Lower lobe of right lung (tissue), 2 donors: ENCODE results near the gene S100A10. TPM values are rescaled to one million over a fixed set of nuclear protein-coding genes. Genes with fewer than 3 reads are reported as not detected.
A peak's percentile ranks its signal among the peaks of the same experiment; 100 is the strongest.

Experiments used
- ATAC-seq, 2 donors: fragments of 200-7000 bp; cut with Tn5 transposase; one replicate each; pipeline ENCODE4 v1.9.1; 2020 to 2022; ENCODE audit warnings: mild to moderate bottlenecking in 2 of 2, moderate library complexity in 2 of 2
- DNase-seq: peaks from one replicate; pipeline ENCODE4 v3.0.0-alpha.2; 2020
- H3K27ac ChIP-seq: fragments of 200-600 bp; one replicate; pipeline ENCODE4 v1.8.0; 2022
- H3K27me3 ChIP-seq: fragments of 200-600 bp; one replicate; pipeline ENCODE4 v1.8.0; 2022; ENCODE audit warnings: low read depth
- H3K36me3 ChIP-seq: fragments of 200-600 bp; one replicate; pipeline ENCODE4 v1.8.0; 2022; ENCODE audit warnings: mild to moderate bottlenecking
- H3K4me1 ChIP-seq: fragments of 200-600 bp; one replicate; pipeline ENCODE4 v1.8.0; 2022
- H3K4me3 ChIP-seq: fragments of 200-600 bp; one replicate; pipeline ENCODE4 v1.8.0; 2022; ENCODE audit warnings: mild to moderate bottlenecking
- H3K9me3 ChIP-seq: fragments of 200-600 bp; one replicate; pipeline ENCODE4 v1.8.0; 2022
- CTCF ChIP-seq: fragments of 200-600 bp; IDR thresholded peaks from one replicate; pipeline ENCODE4 v1.8.0; 2022; ENCODE audit warnings: antibody characterized with exemption, mild to moderate bottlenecking
- intact Hi-C: fragments of 100-400 bp; cut with DNase I; formaldehyde crosslinking; loops from one replicate; pipeline ENCODE4 v1.11.0; 2022
- total RNA-seq: library from RNA; stranded (reverse); fragmentation: NEBNext Ultra II Directional; extraction: Animal tissue kit (Norgen Biotek cat#: 25700); gene quantifications from one replicate; pipeline ENCODE4 v1.2.1, GENCODE V29; 2021
- donor health status: DM: no; HTN: yes; CAD: no; lungs with severe emphysema.

The S100A10 gene
- total RNA-seq, 1 donor from 2014 or later = 602 TPM

- H3K36me3 ChIP-seq = no peaks in the 10 kb centered on the region
- no peak for TF ChIP-seq CTCF
- no peaks in the 10 kb centered on the region for H3K9me3 ChIP-seq
- intact Hi-C loops = no loop called here
- no peaks in the 10 kb centered on the region for H3K27me3 ChIP-seq
- peak overlapping the region; percentile 57 for H3K27ac ChIP-seq
- no peak for DNase-seq
- peaks cover 44% of the 10 kb centered on the region for H3K4me1 ChIP-seq
- peak; percentile 66 to 86 for ATAC-seq
- H3K4me3 ChIP-seq = no peak overlapping the region
Measured at GRCh38 chr1:151960780-151961513, 32.7 kb downstream of the S100A10 start.

- ATAC-seq = peak in 1 of 2 donors; percentile 52
- H3K4me1 ChIP-seq = peaks cover 34% of the 10 kb centered on the region
- H3K9me3 ChIP-seq = no peaks in the 10 kb centered on the region
- H3K27ac ChIP-seq = no peak overlapping the region
- H3K27me3 ChIP-seq = no peaks in the 10 kb centered on the region
- intact Hi-C loops = no loop called here
- TF ChIP-seq CTCF = no peak
- H3K36me3 ChIP-seq = no peaks in the 10 kb centered on the region
- H3K4me3 ChIP-seq = no peak overlapping the region
- DNase-seq = no peak
Measured at GRCh38 chr1:151958959-151959358, 34.7 kb downstream of the S100A10 start.

- no peak overlapping the region for H3K27ac ChIP-seq
- ATAC-seq (no peak), DNase-seq (no peak)
- peaks cover 20% of the 10 kb centered on the region for H3K4me1 ChIP-seq
- H3K9me3 ChIP-seq = no peaks in the 10 kb centered on the region
- no peaks in the 10 kb centered on the region for H3K36me3 ChIP-seq
- TF ChIP-seq CTCF = no peak
- H3K4me3 ChIP-seq = no peak overlapping the region
- no peaks in the 10 kb centered on the region for H3K27me3 ChIP-seq
- intact Hi-C loops = no loop called here
Measured at GRCh38 chr1:151956957-151957497, 36.6 kb downstream of the S100A10 start.

GRCh38 chr1:151953409-151954094 is 40.1 kb downstream of the S100A10 start:
- no peak overlapping the region for H3K4me3 ChIP-seq
- DNase-seq = no peak
- no peak overlapping the region for H3K27ac ChIP-seq
- TF ChIP-seq CTCF = no peak
- H3K4me1 ChIP-seq = peaks cover 6% of the 10 kb centered on the region
- peak in 1 of 2 donors; percentile 43 for ATAC-seq
- H3K9me3 ChIP-seq = no peaks in the 10 kb centered on the region
- no peaks in the 10 kb centered on the region for H3K27me3 ChIP-seq
- intact Hi-C loops = no loop called here
- H3K36me3 ChIP-seq = no peaks in the 10 kb centered on the region

- Histone ChIP-seq H3K36me3 (no peaks in the 10 kb centered on the region), H3K4me1 (peaks cover 8% of the 10 kb centered on the region), H3K4me3 (no peak overlapping the region), H3K27ac (no peak overlapping the region), H3K9me3 (no peaks in the 10 kb centered on the region), H3K27me3 (no peaks in the 10 kb centered on the region)
- no peak for TF ChIP-seq CTCF
- intact Hi-C loops = no loop called here
- DNase-seq = no peak
- no peak for ATAC-seq
Measured at GRCh38 chr1:151952811-151953210, 40.8 kb downstream of the S100A10 start.
